ENCODE data around the gene TDRD9. TPM values are rescaled to one million over a fixed set of nuclear protein-coding genes. Genes with fewer than 3 reads are reported as not detected.

Gene TDRD9
- total and polyA plus RNA-seq, 9 donors = 0.12 to 0.80 (median 0.40) TPM

GRCh38 chr14:104064003-104064402 is 135.7 kb downstream of the TDRD9 start:
- H3K27me3 ChIP-seq (ENCODE audit: control insufficient read depth, insufficient read depth, low read length) = peaks cover 3% of the 10 kb centered on the region
- no peaks in the 10 kb centered on the region for H3K4me1 ChIP-seq (ENCODE audit: control insufficient read depth, insufficient read depth, low read length)
- no peak overlapping the region for H3K4me3 ChIP-seq (ENCODE audit: low read length)
- H3K36me3 ChIP-seq (ENCODE audit: control insufficient read depth, insufficient read depth, low read length) = no peaks in the 10 kb centered on the region
- WGBS (ENCODE audit: insufficient coverage) = 90% methylated on average over 2 of the region's 10 CpGs
- H3K27ac ChIP-seq (ENCODE audit: low read length) = no peak overlapping the region
- no peak for DNase-seq
- H3K9me3 ChIP-seq (replicated peaks; ENCODE audit: control insufficient read depth, low read depth, low read length) = peaks cover 7% of the 10 kb centered on the region

GRCh38 chr14:104066279-104066678 is 138.0 kb downstream of the TDRD9 start:
- Histone ChIP-seq H3K36me3 (ENCODE audit: control insufficient read depth, insufficient read depth, low read length) (no peaks in the 10 kb centered on the region), H3K4me3 (ENCODE audit: low read length) (no peak overlapping the region), H3K27ac (ENCODE audit: low read length) (no peak overlapping the region), H3K4me1 (ENCODE audit: control insufficient read depth, insufficient read depth, low read length) (no peaks in the 10 kb centered on the region), H3K9me3 (replicated peaks; ENCODE audit: control insufficient read depth, low read depth, low read length) (peaks cover 7% of the 10 kb centered on the region), H3K27me3 (ENCODE audit: control insufficient read depth, insufficient read depth, low read length) (peaks cover 3% of the 10 kb centered on the region)
- 88% methylated on average over 5 of the region's 5 CpGs for WGBS (ENCODE audit: insufficient coverage)
- no peak for DNase-seq

GRCh38 chr14:104066719-104067295 is 138.6 kb downstream of the TDRD9 start:
- H3K9me3 ChIP-seq (replicated peaks; ENCODE audit: control insufficient read depth, low read depth, low read length) = peaks cover 7% of the 10 kb centered on the region
- no peak overlapping the region for H3K27ac ChIP-seq (ENCODE audit: low read length)
- H3K27me3 ChIP-seq (ENCODE audit: control insufficient read depth, insufficient read depth, low read length) = peaks cover 3% of the 10 kb centered on the region
- 75% methylated on average over 2 of the region's 4 CpGs for WGBS (ENCODE audit: insufficient coverage)
- no peaks in the 10 kb centered on the region for H3K4me1 ChIP-seq (ENCODE audit: control insufficient read depth, insufficient read depth, low read length)
- no peak for DNase-seq
- no peak overlapping the region for H3K4me3 ChIP-seq (ENCODE audit: low read length)
- no peaks in the 10 kb centered on the region for H3K36me3 ChIP-seq (ENCODE audit: control insufficient read depth, insufficient read depth, low read length)

- H3K27ac ChIP-seq (ENCODE audit: low read length) = no peak overlapping the region
- no peak for DNase-seq
- H3K4me3 ChIP-seq (ENCODE audit: low read length) = no peak overlapping the region
- H3K36me3 ChIP-seq (ENCODE audit: control insufficient read depth, insufficient read depth, low read length) = no peaks in the 10 kb centered on the region
- peaks cover 6% of the 10 kb centered on the region for H3K27me3 ChIP-seq (ENCODE audit: control insufficient read depth, insufficient read depth, low read length)
- no peaks in the 10 kb centered on the region for H3K4me1 ChIP-seq (ENCODE audit: control insufficient read depth, insufficient read depth, low read length)
- peaks cover 10% of the 10 kb centered on the region for H3K9me3 ChIP-seq (replicated peaks; ENCODE audit: control insufficient read depth, low read depth, low read length)
- 80% methylated on average over 4 of the region's 7 CpGs for WGBS (ENCODE audit: insufficient coverage)
Observed at GRCh38 chr14:104069541-104069940, 141.3 kb downstream of the TDRD9 start.

- Histone ChIP-seq H3K27me3 (ENCODE audit: control insufficient read depth, insufficient read depth, low read length) (peaks cover 6% of the 10 kb centered on the region), H3K4me1 (ENCODE audit: control insufficient read depth, insufficient read depth, low read length) (no peaks in the 10 kb centered on the region), H3K36me3 (ENCODE audit: control insufficient read depth, insufficient read depth, low read length) (no peaks in the 10 kb centered on the region), H3K27ac (ENCODE audit: low read length) (no peak overlapping the region), H3K9me3 (replicated peaks; ENCODE audit: control insufficient read depth, low read depth, low read length) (peaks cover 3% of the 10 kb centered on the region), H3K4me3 (ENCODE audit: low read length) (no peak overlapping the region)
- WGBS (ENCODE audit: insufficient coverage) = 20% methylated on average over 1 of the region's 3 CpGs
- no peak for DNase-seq
Observed at GRCh38 chr14:104072586-104072985, 144.3 kb downstream of the TDRD9 start.

- Histone ChIP-seq H3K4me1 (ENCODE audit: control insufficient read depth, insufficient read depth, low read length) (peaks cover 3% of the 10 kb centered on the region), H3K36me3 (ENCODE audit: control insufficient read depth, insufficient read depth, low read length) (no peaks in the 10 kb centered on the region), H3K9me3 (replicated peaks; ENCODE audit: control insufficient read depth, low read depth, low read length) (peaks cover 3% of the 10 kb centered on the region), H3K4me3 (ENCODE audit: low read length) (no peak overlapping the region), H3K27me3 (ENCODE audit: control insufficient read depth, insufficient read depth, low read length) (peaks cover 6% of the 10 kb centered on the region), H3K27ac (ENCODE audit: low read length) (no peak overlapping the region)
- no CpG with 5 or more reads among the region's 4 CpGs for WGBS (ENCODE audit: insufficient coverage)
- DNase-seq = no peak
Observed at GRCh38 chr14:104073764-104074163, 145.5 kb downstream of the TDRD9 start.

GRCh38 chr14:104075530-104076151 is 147.4 kb downstream of the TDRD9 start:
- 20% methylated on average over 1 of the region's 6 CpGs for WGBS (ENCODE audit: insufficient coverage)
- no peak overlapping the region for H3K27ac ChIP-seq (ENCODE audit: low read length)
- H3K4me3 ChIP-seq (ENCODE audit: low read length) = no peak overlapping the region
- H3K27me3 ChIP-seq (ENCODE audit: control insufficient read depth, insufficient read depth, low read length) = peaks cover 6% of the 10 kb centered on the region
- peaks cover 3% of the 10 kb centered on the region for H3K4me1 ChIP-seq (ENCODE audit: control insufficient read depth, insufficient read depth, low read length)
- no peak for DNase-seq
- peaks cover 3% of the 10 kb centered on the region for H3K9me3 ChIP-seq (replicated peaks; ENCODE audit: control insufficient read depth, low read depth, low read length)
- H3K36me3 ChIP-seq (ENCODE audit: control insufficient read depth, insufficient read depth, low read length) = no peaks in the 10 kb centered on the region

GRCh38 chr14:104076743-104077142 is 148.5 kb downstream of the TDRD9 start:
- DNase-seq = no peak
- WGBS (ENCODE audit: insufficient coverage) = no CpG with 5 or more reads among the region's 5 CpGs
- H3K4me1 ChIP-seq (ENCODE audit: control insufficient read depth, insufficient read depth, low read length) = peaks cover 3% of the 10 kb centered on the region

GRCh38 chr14:104078031-104078455 is 149.8 kb downstream of the TDRD9 start:
- 0% methylated on average over 7 of the region's 7 CpGs for WGBS (ENCODE audit: insufficient coverage)
- H3K4me1 ChIP-seq (ENCODE audit: control insufficient read depth, insufficient read depth, low read length) = peaks cover 9% of the 10 kb centered on the region
- H3K36me3 ChIP-seq (ENCODE audit: control insufficient read depth, insufficient read depth, low read length) = no peaks in the 10 kb centered on the region
- DNase-seq = peak; percentile 92
- H3K9me3 ChIP-seq (replicated peaks; ENCODE audit: control insufficient read depth, low read depth, low read length) = peaks cover 3% of the 10 kb centered on the region
- H3K4me3 ChIP-seq (ENCODE audit: low read length) = no peak overlapping the region
- H3K27me3 ChIP-seq (ENCODE audit: control insufficient read depth, insufficient read depth, low read length) = peaks cover 9% of the 10 kb centered on the region
- no peak overlapping the region for H3K27ac ChIP-seq (ENCODE audit: low read length)

More at GRCh38 chr14:104076743-104077142, 148.5 kb downstream of the TDRD9 start:
- no peaks in the 10 kb centered on the region for H3K36me3 ChIP-seq (ENCODE audit: control insufficient read depth, insufficient read depth, low read length)
- peaks cover 3% of the 10 kb centered on the region for H3K9me3 ChIP-seq (replicated peaks; ENCODE audit: control insufficient read depth, low read depth, low read length)
- H3K27me3 ChIP-seq (ENCODE audit: control insufficient read depth, insufficient read depth, low read length) = peaks cover 6% of the 10 kb centered on the region
- H3K4me3 ChIP-seq (ENCODE audit: low read length) = no peak overlapping the region
- no peak overlapping the region for H3K27ac ChIP-seq (ENCODE audit: low read length)

- DNase-seq = no peak
- Histone ChIP-seq H3K9me3 (replicated peaks; ENCODE audit: control insufficient read depth, low read depth, low read length) (no peaks in the 10 kb centered on the region), H3K4me3 (ENCODE audit: low read length) (no peak overlapping the region), H3K4me1 (ENCODE audit: control insufficient read depth, insufficient read depth, low read length) (peaks cover 17% of the 10 kb centered on the region), H3K27ac (ENCODE audit: low read length) (no peak overlapping the region), H3K27me3 (ENCODE audit: control insufficient read depth, insufficient read depth, low read length) (peaks cover 26% of the 10 kb centered on the region), H3K36me3 (ENCODE audit: control insufficient read depth, insufficient read depth, low read length) (no peaks in the 10 kb centered on the region)
- 88% methylated on average over 22 of the region's 23 CpGs for WGBS (ENCODE audit: insufficient coverage)
Observed at GRCh38 chr14:104080376-104081260, 152.4 kb downstream of the TDRD9 start.
